Stomach smooth muscle (tissue), 2 donors: ENCODE data around the gene ERBB3.
A peak's percentile ranks its signal among the peaks of the same experiment; 100 is the strongest.

Experiments
- H3K27ac ChIP-seq: one replicate; pipeline ENCODE4 v1.7.0; 2013; ENCODE audit warnings: mild to moderate bottlenecking, low read length, inconsistent platforms
- H3K27me3 ChIP-seq, 2 donors: one replicate each; pipeline ENCODE4 v1.7.0; 2013; ENCODE audit warnings: low read length in 2 of 2; ENCODE audit not compliant: insufficient read depth in 2 of 2, control insufficient read depth in 1 of 2
- H3K36me3 ChIP-seq, 2 donors: one replicate each; pipeline ENCODE4 v1.7.0; 2013; ENCODE audit warnings: low read length in 2 of 2; ENCODE audit not compliant: control insufficient read depth in 2 of 2, insufficient read depth in 2 of 2
- H3K4me1 ChIP-seq: one replicate; pipeline ENCODE4 v1.7.0; 2013; ENCODE audit warnings: low read length; ENCODE audit not compliant: control insufficient read depth, insufficient read depth
- H3K4me3 ChIP-seq, 2 donors: one replicate each; pipeline ENCODE4 v1.7.0; 2013; ENCODE audit warnings: low read length in 2 of 2
- H3K9ac ChIP-seq, 2 donors: one replicate each; pipeline ENCODE4 v1.7.0; 2013; ENCODE audit warnings: low read length in 2 of 2, mild to moderate bottlenecking in 1 of 2
- H3K9me3 ChIP-seq, 2 donors: one replicate each; pipeline ENCODE4 v1.7.0; 2013; ENCODE audit warnings: low read length in 2 of 2; ENCODE audit not compliant: control insufficient read depth in 2 of 2
- donor health status: healthy.
- donor health status: Pancreatic carcinoma.

ERBB3 gene

DNA sequence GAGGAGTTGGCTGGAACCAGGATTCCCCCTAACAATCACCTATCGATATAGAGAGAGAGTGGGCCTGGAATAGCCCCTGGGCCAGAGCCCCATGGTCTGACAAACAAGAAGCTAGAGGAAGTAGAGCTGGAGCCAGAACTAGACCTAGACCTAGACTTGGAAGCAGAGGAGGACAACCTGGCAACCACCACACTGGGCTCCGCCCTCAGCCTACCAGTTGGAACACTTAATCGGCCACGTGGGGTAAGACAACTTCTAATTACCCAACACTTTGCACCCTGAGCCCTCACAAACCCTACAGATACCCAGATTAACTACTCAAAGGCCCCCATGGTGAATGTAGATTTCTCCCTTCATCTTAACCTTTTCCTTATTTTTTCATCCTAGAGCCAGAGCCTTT, 19.8 kb downstream of the ERBB3 start:
- Histone ChIP-seq H3K4me3 (no peak overlapping the region), H3K9me3 (no peaks in the 10 kb centered on the region), H3K27me3 (no peaks in the 10 kb centered on the region), H3K36me3 (no peaks in the 10 kb centered on the region), H3K27ac (no peak overlapping the region), H3K9ac (no peak overlapping the region), H3K4me1 (peaks cover 10% of the 10 kb centered on the region)

DNA sequence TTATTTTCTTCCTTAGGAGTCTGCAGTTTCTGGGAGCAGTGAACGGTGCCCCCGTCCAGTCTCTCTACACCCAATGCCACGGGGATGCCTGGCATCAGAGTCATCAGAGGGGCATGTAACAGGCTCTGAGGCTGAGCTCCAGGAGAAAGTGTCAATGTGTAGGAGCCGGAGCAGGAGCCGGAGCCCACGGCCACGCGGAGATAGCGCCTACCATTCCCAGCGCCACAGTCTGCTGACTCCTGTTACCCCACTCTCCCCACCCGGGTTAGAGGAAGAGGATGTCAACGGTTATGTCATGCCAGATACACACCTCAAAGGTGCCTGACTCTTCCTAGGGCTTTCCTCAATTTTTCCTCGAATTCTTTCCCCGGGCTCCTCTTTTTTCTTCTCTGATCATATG, 21.1 kb downstream of the ERBB3 start:
- H3K4me3 ChIP-seq = no peak overlapping the region
- H3K4me1 ChIP-seq = peaks cover 22% of the 10 kb centered on the region
- H3K9ac ChIP-seq = no peak overlapping the region
- no peaks in the 10 kb centered on the region for H3K9me3 ChIP-seq
- no peaks in the 10 kb centered on the region for H3K27me3 ChIP-seq
- no peaks in the 10 kb centered on the region for H3K36me3 ChIP-seq
- no peak overlapping the region for H3K27ac ChIP-seq

DNA sequence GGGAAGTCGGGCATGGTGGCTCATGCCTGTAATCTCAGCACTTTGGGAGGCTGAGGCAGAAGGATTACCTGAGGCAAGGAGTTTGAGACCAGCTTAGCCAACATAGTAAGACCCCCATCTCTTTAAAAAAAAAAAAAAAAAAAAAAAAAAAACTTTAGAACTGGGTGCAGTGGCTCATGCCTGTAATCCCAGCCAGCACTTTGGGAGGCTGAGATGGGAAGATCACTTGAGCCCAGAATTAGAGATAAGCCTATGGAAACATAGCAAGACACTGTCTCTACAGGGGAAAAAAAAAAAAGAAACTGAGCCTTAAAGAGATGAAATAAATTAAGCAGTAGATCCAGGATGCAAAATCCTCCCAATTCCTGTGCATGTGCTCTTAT, 22.7 kb downstream of the ERBB3 start:
- Histone ChIP-seq H3K9me3 (no peaks in the 10 kb centered on the region), H3K4me3 (no peak overlapping the region), H3K27ac (no peak overlapping the region), H3K9ac (no peak overlapping the region), H3K27me3 (no peaks in the 10 kb centered on the region), H3K4me1 (peaks cover 26% of the 10 kb centered on the region), H3K36me3 (peaks cover 9 to 10% of the 10 kb centered on the region in 2 donors)

DNA sequence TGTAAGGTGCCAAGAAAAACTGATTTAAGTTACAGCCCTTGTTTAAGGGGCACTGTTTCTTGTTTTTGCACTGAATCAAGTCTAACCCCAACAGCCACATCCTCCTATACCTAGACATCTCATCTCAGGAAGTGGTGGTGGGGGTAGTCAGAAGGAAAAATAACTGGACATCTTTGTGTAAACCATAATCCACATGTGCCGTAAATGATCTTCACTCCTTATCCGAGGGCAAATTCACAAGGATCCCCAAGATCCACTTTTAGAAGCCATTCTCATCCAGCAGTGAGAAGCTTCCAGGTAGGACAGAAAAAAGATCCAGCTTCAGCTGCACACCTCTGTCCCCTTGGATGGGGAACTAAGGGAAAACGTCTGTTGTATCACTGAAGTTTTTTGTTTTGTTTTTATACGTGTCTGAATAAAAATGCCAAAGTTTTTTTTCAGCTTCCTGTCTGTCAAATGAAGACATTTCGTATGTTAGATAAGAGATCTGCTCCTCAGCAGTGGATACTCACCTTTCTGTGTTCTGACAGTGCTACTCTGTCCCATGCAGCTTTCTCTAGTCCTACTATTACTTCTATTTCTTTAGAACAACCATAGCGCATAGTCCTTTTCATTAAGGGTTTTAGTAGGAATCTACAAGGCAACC, 23.2 kb downstream of the ERBB3 start:
- Histone ChIP-seq H3K4me3 (peak overlapping the region; percentile 94 to 96), H3K27me3 (no peaks in the 10 kb centered on the region), H3K9ac (peak overlapping the region in 1 of 2 donors; percentile 94), H3K4me1 (peaks cover 26% of the 10 kb centered on the region), H3K27ac (peak overlapping the region; percentile 86), H3K9me3 (no peaks in the 10 kb centered on the region), H3K36me3 (peaks cover 11 to 15% of the 10 kb centered on the region in 2 donors)

DNA sequence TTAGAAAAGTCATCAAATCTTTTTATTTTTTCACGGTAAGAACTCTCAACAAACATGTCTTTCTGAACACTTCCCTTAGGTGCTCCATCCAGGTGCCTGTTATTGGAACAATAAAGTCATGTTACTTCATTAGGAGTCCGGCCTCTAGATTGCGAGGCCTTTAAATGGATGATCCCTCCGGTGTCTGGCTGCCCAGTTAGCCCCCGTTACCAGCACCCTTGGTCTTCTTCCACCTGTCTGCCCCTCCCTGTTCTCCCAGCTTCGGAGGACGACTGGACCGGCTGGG, 23.8 kb downstream of the ERBB3 start:
- Histone ChIP-seq H3K4me3 (peak overlapping the region; percentile 94 to 96), H3K4me1 (peaks cover 26% of the 10 kb centered on the region), H3K27me3 (no peaks in the 10 kb centered on the region), H3K9me3 (no peaks in the 10 kb centered on the region), H3K27ac (peak overlapping the region; percentile 86), H3K9ac (peak overlapping the region; percentile 90 to 94), H3K36me3 (peaks cover 11 to 20% of the 10 kb centered on the region in 2 donors)

DNA sequence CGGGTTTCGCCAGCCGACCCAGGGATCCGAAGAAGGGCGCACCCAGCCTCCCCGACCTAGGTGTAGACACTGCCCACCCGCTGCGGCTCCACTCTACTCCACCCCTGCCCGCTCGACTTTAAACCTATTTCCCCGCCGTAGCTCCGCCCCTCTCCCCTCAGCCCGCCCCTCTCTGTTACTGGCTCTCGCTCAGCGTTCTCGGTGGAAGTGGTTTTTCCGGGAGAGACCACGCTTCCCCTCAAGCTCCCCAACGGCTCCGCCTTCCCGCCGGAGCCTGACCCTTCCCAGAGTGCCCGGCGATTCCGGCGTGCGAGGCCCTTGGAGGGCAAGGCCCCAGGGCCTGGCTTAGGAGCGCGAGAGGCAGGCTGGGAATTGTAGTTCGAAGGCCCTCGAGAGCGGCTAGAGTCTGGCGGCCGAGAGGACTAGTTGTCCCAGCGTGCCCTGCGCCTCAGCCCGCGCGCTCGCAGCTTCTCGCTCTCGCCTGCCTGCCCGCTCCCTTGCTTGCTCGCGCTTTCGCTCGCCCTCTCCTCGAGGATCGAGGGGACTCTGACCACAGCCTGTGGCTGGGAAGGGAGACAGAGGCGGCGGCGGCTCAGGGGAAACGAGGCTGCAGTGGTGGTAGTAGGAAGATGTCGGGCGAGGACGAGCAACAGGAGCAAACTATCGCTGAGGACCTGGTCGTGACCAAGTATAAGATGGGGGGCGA, 24.3 kb downstream of the ERBB3 start, which contains the start of gene PA2G4:
TSS of gene PA2G4 (plus strand) at position 451 of the 706 bp plus-strand sequence. CDS start at position 630, 179 bp downstream.
- Histone ChIP-seq H3K9ac (peak within 1 kb of the TSS; percentile 90 to 94), H3K4me1 (peaks cover 26% of the 10 kb centered on the region), H3K4me3 (peak within 1 kb of the TSS; percentile 94 to 96), H3K9me3 (no peaks in the 10 kb centered on the region), H3K27ac (peak within 1 kb of the TSS; percentile 86), H3K36me3 (peaks cover 11 to 21% of the 10 kb centered on the region in 2 donors), H3K27me3 (no peaks in the 10 kb centered on the region)

DNA sequence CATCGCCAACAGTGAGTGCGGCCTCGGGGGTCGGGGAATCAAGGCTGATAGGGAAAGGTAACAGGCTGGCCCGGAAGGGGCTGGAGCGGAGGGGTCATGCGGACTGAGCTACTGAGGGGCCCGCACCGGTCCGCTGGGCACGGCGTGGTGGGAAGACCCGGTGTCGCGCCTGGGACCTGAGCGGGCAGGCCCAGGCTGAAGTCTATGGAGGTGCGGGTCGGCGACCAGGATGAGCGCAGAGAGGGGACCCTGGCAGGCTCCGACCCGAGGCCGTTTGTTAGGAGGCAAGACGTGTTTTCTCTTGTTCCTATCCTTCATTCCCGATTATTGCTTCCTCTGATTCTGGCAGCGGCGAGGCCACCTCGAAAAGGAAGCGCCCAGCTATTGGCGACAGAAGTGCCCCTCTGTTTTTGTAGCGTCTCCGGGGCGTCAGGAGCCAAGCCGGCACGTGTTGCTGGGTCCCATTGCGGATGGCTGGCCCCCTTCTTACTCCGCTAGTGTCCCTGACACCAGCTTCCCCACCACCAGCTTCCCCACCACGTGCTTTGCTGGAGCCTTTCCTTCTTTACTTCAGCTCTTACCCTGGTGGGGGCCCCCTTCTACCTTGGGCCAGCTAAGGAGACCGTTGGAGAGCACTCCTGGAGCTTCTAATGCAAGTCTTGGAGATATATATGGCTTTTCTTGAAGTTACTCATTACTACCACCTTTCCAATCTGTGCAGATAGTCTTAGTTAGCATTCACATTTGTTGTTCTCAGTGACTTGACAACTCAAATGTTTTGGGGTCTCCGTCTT, 25.0 kb downstream of the ERBB3 start:
- Histone ChIP-seq H3K4me1 (peaks cover 26% of the 10 kb centered on the region), H3K9me3 (no peaks in the 10 kb centered on the region), H3K27ac (peak overlapping the region; percentile 86), H3K9ac (peak overlapping the region; percentile 90 to 94), H3K4me3 (peak overlapping the region; percentile 94 to 96), H3K27me3 (no peaks in the 10 kb centered on the region), H3K36me3 (peaks cover 16 to 29% of the 10 kb centered on the region in 2 donors)

DNA sequence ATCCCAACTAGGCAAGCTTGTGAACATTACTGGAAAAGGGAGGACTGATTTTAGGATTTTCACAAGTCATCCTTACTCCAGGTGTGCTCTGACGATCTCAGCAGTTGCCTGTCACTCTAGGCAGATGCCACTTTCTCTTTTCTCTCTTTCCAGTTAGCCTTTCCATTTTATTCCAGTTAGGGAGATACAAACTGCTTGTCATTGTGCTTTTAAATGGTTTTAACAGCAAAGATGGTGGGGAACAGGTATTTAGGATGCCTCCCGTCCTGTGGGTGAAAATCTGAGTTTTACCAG, 25.6 kb downstream of the ERBB3 start:
- H3K27me3 ChIP-seq = no peaks in the 10 kb centered on the region
- peak overlapping the region; percentile 90 to 94 for H3K9ac ChIP-seq
- peaks cover 26% of the 10 kb centered on the region for H3K4me1 ChIP-seq
- peak overlapping the region; percentile 94 to 96 for H3K4me3 ChIP-seq
- peaks cover 21 to 34% of the 10 kb centered on the region in 2 donors for H3K36me3 ChIP-seq
- no peaks in the 10 kb centered on the region for H3K9me3 ChIP-seq
- no peak overlapping the region for H3K27ac ChIP-seq

DNA sequence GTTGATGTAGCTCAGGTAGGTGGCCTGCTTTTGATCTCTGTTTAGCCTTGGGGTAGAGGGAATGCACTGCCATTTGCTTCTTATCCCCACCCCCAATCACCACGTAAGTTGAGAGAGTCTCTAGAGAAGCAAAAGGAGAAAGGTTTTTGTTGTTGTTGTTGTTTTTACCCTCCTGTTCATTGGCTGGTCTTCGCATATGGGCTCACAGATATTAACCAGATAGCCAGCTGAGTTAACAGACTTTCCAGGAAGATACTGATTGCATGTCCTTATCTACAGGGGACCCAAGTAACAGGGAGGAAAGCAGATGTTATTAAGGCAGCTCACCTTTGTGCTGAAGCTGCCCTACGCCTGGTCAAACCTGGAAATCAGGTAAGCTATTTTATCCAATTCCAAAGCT, 27.3 kb downstream of the ERBB3 start:
- Histone ChIP-seq H3K36me3 (peaks cover 34 to 48% of the 10 kb centered on the region in 2 donors), H3K4me1 (peaks cover 26% of the 10 kb centered on the region), H3K9me3 (no peaks in the 10 kb centered on the region), H3K9ac (no peak overlapping the region), H3K4me3 (no peak overlapping the region), H3K27me3 (no peaks in the 10 kb centered on the region), H3K27ac (no peak overlapping the region)

DNA sequence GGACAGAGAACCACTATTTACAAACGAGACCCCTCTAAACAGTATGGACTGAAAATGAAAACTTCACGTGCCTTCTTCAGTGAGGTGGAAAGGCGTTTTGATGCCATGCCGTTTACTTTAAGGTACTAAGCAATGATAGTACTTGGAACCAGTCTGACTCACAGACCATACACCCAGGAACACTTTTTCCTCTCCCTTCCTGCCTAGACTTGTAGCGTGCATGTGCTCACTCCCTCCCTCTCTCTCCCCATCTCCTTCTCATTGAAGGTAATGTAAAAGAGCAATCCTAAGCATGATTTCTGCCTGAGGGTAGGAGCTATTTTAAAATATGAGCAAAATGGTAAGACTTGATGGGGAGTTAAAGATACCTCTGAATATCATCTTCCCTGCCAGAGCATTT, 30.6 kb downstream of the ERBB3 start:
- Histone ChIP-seq H3K27ac (no peak overlapping the region), H3K4me3 (no peak overlapping the region), H3K27me3 (no peaks in the 10 kb centered on the region), H3K9ac (no peak overlapping the region), H3K4me1 (peaks cover 8% of the 10 kb centered on the region), H3K36me3 (peaks cover 36 to 56% of the 10 kb centered on the region in 2 donors), H3K9me3 (no peaks in the 10 kb centered on the region)
